ENCODE results near the gene UPK3BL1.
"Not testable (repeated sequence)": the region's sequence is repeated elsewhere in the genome, so short reads cannot be mapped to it uniquely, and the experiment has no call there.

Gene UPK3BL1

DNA sequence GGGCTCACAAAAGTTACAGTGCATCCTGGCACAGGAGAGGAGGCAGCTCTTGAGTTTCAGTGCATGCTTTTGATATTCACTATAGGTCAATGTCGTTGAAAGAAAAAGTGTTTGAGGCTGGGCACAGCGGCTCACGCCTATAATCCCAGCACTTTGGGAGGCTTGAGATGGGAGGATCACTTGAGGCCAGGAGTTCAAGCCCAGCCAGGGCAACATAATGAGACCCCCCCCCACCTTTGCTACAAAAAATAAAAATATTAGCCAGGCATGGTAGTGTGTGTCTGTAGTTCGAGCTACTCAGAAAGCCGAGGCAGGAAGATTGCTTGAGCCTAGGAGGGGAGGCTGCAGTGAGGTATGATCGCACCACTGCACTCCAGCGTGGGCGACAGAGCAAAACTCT lies 24.5 kb downstream of the UPK3BL1 start:
- not testable (repeated sequence) for DNase-seq

DNA sequence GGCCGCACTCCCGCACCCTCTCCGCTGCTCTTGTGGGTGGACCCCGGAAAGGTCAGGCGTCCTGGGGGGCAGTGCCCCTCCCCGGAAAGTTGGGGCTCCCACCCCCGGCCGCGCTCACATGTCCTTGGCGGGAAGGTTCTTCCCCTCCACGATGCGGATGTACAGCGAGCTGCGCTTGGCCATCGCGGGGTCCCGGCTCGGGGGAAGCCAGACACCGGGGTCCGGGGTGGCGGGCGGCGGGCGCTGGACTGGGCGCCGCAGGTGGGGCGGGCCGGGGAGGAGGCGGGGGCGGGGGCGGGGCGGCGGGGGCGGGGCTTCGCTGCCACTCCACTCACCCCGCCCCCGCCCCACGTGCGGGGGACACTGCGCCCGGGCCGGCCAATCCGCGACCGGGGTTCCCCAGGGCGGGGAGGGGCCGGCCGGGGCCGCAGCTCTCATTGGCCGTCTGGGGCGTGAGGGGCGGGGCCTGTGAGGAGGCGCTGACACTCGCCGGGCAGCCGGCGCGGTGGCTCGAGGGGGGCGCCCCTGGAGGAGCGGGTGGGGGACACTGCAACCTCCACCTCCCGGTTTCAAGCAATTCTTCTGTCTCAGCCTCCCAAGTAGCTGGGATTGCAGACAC lies 26.0 kb downstream of the UPK3BL1 start, which contains the start of gene RASA4:
Gene RASA4 (minus strand): TSS at position 250 of the 619 bp plus-strand sequence. CDS start 67 bp downstream, at position 183.
- DNase-seq, result peak; percentile 48

DNA sequence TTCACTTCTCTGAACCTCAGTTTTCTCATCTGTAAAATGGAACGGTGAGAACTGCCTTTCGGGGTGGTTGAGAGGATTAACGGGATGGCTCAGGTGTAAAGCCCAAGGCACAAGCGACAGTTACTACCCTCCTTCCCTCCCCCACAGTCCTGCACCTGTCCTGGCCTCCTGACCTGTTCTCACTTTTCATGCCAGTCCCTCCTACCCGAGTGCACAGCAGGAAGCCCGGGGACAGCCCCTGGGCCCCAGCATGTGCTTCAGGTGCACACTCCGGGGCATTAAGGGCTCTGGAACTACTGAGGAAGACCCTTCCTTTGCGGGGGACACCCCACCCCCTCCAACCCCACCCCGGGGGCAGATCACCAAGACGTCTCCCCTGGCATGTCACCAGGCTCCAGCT lies 26.7 kb downstream of the UPK3BL1 start:
- not testable (repeated sequence) for DNase-seq

DNA sequence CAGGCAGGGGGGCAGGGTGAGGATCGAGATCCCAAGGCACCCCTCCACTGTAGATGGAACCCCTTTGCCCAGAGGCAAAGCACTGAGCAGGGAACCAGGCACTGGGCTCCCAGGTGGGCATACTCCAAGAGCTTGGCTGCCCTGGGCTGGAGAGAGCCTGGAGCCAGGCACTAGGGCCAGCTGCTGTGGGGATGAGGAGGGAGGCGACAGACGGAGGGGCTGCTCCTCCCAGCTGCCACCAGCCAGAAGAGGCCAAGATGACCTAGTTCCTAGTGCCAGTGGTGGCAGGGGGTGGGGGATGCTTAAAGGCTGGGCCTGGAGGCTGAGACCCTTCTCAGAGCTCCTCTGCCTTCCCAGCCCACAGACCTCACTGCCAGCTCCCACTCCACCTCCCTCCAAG lies 27.7 kb downstream of the UPK3BL1 start:
- DNase-seq, result not testable (repeated sequence)

DNA sequence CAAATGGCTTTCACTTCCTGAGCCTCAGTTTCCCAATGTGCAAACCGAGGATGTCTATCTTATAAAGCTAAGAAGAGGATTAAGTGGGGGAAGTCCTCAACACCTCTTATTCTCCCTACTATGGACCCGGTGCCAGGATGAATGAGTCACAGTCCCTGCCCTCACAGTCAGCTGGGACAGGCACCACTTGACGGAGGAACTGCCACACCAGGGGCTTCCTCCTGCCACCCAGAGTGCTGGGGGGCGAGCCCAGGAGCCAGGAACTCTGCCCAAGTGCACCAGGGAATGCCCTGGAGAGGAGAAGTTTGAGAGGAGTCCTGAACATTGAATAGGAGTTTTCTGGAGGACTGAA lies 28.3 kb downstream of the UPK3BL1 start:
- DNase-seq, result not testable (repeated sequence)

DNA sequence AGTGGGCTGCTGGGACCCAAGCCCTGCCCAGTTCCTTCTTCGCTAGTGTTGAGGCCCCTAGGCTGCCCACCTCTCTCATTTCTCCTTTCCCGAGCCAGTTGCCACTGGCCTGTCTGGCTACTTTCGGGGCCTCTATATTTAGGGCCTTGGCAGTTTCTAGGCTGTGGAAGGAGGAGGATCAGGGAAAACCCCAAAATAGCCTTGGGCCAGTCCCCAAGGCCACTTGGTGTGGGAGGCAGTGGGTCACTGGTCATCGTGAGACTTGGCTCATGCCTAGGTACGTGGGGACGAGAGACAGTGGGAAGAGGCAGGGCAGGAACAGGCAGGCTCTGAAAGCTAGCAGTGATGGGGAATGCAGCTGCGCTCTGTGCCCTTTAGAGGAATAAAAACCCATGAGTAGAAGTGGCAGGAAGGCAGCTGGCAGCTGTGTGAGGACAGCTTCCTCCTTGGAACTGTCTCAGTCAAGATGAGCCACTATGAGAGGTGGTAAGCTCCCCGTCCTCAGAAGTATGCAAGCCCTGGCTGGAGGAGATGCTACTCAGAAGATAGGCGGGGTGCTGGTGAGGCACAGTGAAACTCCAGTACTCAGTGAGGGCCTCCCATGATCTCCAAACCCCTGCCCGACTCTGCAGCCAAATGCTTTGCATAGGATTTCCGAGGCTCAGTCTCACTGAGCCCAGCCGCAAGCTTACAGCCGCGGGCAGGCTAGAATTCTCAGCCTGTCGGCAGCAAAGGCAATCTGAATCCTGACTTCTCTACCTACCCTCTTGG lies 28.8 kb downstream of the UPK3BL1 start:
- DNase-seq, result peak; percentile 25

DNA sequence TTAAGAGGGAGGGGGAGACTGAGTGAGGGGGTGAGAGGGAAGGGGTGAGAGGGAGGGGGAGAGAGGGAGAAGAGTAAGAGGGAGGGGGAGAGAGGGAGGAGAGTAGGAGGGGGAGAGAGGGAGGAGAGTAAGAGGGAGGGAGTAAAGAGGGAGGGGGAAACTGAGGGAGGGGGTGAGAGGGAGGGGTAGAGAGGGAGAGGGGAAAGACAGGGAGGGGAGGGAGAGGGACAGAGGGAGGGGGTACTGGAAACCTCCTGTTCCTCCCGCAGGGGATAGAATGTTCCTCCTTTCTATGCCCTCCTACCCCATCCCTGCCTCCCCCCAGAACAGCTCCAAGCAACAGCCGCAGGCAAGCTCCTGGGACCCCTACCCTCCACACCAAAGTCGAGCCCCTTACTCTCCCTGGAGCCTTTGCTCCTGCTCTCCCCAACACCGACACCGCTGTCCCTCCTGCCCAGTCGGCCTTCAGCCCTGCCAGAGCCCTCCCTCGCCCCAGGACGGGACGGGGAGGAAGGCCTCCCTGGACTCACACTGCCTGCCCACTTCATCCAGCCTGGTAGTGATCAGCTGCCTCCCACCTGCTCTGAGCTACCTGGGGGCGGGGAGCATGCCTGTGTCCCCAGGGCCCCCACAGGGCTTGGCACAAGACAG lies 30.8 kb downstream of the UPK3BL1 start:
- DNase-seq, result not testable (repeated sequence)

DNA sequence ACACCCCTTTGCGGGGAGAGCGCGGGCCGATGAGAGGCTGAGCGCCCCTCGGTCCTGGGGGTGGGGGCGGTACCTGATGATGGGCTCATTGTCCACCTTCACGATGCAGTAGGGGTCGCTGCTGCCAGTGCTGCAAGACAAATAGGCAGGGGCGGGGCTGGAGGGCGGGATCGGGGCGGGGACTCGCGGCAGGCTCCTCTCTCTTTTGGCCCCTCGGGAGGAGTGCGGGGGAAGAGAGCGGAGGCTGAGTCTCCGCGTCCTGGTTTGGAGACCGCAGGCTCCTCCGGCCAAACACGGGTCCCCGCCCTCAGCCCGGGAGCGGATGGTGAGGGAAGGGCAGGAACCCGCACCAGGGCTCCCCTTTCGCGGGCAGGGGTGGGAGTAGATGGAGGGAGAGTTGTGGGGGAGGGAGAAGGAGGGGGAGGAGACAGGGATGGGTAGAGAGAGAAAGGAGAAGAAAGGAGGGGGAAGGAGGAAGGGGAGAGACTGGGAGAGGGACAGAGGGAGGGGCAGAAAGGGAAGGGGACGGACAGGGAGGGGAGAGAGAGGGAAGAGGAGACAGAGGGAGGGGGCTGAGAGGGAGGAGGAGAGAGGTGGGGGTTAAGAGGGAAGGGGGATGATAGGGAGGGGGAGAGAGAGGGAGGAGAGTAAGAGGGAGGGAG lies 31.4 kb downstream of the UPK3BL1 start:
- DNase-seq, result not testable (repeated sequence)

DNA sequence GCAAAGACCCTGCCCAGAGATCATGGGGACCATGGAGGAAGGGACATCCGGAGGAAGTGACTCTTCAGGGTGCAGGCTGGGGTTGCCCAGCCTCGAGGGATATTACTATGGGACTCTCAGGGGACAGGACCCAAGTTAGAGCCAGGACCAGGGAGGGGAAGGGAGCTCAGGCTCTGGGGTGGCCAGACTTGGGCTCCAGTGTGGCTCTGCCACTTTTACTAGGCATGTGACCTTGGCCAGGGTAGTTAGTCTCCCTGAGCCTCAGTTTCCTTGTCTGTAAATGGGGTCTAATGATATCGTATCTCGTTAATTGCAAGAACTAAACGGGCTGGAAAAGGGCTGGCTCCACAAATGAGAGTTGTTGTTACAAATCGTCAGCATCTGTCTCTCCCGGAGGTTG lies 32.1 kb downstream of the UPK3BL1 start:
- not testable (repeated sequence) for DNase-seq

DNA sequence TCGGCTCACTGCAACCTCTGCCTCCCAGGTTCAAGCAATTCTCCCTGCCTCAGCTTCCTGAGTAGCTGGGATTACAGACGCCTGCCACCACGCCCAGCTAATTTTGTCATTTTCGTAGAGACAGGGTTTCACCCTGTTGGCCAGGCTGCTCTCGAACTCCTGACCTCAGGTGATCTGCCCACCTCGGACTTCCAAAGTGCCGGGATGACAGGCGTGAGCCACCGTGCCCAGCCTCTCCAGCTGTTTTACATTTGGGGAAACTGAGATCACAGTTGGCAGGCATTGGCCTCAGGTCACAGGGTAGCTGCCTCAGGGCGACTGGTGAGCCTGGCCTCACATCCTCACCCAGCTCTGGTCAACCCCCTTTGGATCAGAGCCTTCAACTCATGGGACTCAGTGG lies 32.9 kb downstream of the UPK3BL1 start:
- not testable (repeated sequence) for DNase-seq

GRCh38 chr7:102606848-102607247 lies 35.7 kb downstream of the UPK3BL1 start:
- DNase-seq, result not testable (repeated sequence)

- not testable (repeated sequence) for DNase-seq
Observed at GRCh38 chr7:102604431-102605145, 38.0 kb downstream of the UPK3BL1 start.

- DNase-seq, result not testable (repeated sequence)
Observed at GRCh38 chr7:102602317-102602716, 40.3 kb downstream of the UPK3BL1 start.

DNA sequence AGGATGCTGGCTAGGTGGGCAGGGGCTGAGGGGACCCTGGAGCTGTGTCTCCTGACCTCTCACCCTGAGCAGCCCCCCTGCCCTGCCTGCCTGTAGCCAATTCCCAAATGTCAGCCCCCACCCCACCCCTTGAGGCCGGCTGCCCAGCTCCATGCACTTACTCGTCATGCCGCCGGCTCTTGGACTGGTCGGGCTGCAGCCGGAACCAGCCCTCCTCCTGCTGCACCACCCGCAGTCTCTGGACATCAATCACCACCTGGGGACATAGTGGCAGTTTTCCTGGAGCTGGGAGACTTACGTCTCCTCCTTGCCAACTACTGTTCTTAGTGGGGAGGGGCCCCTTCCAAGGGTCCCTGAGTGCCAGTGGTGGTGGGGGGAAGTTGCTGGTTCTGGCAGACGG lies 42.9 kb downstream of the UPK3BL1 start:
- not testable (repeated sequence) for DNase-seq

GRCh38 chr7:102596036-102596435 lies 46.6 kb downstream of the UPK3BL1 start:
- DNase-seq, result not testable (repeated sequence)

DNA sequence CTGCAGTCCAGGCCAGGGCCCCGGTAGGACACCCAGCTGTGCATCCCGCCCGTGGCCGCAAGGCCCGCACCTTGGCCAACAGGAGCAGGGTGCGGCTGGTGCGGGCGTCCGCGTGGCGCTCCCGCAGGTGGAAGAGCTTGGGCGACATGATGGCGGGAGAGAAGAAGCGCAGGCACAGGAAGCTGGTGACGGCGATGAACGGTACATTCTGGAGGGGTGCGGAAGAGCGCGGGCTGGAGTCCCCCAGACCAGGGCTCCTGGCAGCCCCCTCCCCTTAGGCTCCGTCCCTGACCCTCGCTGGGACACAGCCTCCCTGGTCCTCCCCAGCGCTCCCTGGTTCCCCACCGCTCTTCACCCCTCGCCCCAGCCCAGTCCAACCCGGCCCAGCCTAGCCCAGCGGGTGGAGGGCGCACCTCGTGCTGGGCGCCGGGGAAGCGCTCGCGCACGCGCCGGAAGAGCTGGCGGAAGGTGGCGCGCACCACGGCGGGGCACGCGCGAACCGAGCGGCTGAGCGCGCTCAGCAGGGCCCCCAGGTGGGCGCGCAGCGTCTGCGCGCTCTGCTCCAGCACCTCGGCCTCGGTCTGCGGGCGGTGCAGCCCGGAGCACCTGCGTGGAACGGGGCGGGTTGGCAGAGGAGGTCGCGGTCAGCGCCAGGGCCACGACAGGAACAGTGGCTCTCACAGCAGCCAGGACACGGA lies 48.8 kb downstream of the UPK3BL1 start:
- not testable (repeated sequence) for DNase-seq

DNA sequence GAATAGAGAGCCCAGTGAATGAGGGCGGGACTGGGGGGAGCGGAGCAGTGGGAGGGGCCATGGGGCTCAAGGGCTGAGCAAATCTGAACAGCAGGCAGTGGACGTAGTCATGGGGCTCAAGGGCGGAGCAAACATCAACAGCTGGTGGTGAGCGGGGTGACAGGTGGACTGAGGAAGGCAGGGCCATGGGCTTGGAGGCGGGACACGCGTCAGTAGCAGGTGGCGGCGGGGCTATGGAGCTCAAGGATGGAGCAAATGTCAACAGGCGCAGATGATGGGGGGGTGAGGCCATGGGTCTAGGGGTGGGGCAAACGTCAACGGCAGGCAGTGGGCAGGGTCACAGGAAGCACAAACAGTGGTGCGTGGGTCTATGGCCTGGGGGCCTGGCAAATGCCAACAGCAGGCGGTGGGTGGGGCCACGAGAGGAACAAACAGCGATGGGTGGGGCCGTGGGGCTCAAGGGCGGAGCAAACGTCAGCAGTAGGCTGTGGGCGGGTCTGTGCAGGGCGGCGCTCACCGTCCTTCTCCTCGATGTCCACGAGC lies 50.0 kb downstream of the UPK3BL1 start:
- DNase-seq, result peak; percentile 41

DNA sequence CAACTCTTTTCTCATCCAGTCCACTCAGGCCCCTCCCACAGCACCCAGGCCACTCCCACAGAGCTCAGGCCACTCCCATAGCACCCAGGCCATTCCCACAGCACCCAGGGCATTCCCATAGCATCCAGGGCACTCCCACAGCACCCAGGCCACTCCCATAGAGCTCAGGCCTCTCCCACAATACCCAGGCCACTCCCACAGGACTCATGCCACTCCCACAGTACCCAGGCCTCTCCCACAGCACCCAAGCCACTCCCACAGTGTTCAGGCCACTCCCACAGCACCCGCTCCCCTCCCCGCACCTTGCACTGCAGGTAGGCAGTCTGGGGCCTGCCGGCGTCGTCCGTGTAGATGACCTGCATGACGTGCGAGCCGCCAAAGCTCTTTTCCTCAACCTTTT lies 52.7 kb downstream of the UPK3BL1 start:
- DNase-seq, result not testable (repeated sequence)

Measured in activated CD4-positive, alpha-beta T cell treated with anti-CD3 and anti-CD28 coated beads for 48 hours (primary cell).